DOHH2 (cell line): Measurements from ENCODE around the gene MICA.
"Not testable (repeated sequence)": the region's sequence is repeated elsewhere in the genome, so short reads cannot be mapped to it uniquely, and the experiment has no call there.

Experiments
- H3F3A ChIP-seq: fragments of 200-600 bp; sonication (generic), shearing (Covaris generic); 2 replicates; pipeline ENCODE4 v1.6.0; 2016; ENCODE audit warnings: antibody characterized with exemption, mild to moderate bottlenecking; ENCODE audit not compliant: control insufficient read depth, insufficient read depth
- H3K27ac ChIP-seq: fragments of 200-600 bp; sonication (generic); 2 replicates; pipeline ENCODE4 v1.5.1; 2014; ENCODE audit warnings: low read depth, mild to moderate bottlenecking, low read length, moderate library complexity
- H3K27me3 ChIP-seq: fragments of 200-600 bp; sonication (generic); 2 replicates; pipeline ENCODE4 v1.6.1; 2014; ENCODE audit warnings: mild to moderate bottlenecking, low read length, mixed read lengths; ENCODE audit not compliant: control insufficient read depth
- H3K36me3 ChIP-seq: fragments of 200-600 bp; sonication (generic); 2 replicates; pipeline ENCODE4 v1.6.1; 2014; ENCODE audit warnings: mild to moderate bottlenecking, low read length, moderate library complexity, mixed read lengths; ENCODE audit not compliant: control insufficient read depth
- H3K4me1 ChIP-seq: fragments of 200-600 bp; sonication (generic); 2 replicates; pipeline ENCODE4 v1.6.1; 2014; ENCODE audit warnings: mild to moderate bottlenecking, low read length, mixed read lengths; ENCODE audit not compliant: control insufficient read depth
- H3K4me2 ChIP-seq: fragments of 200-600 bp; sonication (generic); 2 replicates; pipeline ENCODE4 v1.6.0; 2014; ENCODE audit warnings: mild to moderate bottlenecking, low read length, moderate library complexity
- H3K4me3 ChIP-seq: fragments of 200-600 bp; sonication (generic); 2 replicates; pipeline ENCODE4 v1.5.1; 2014; ENCODE audit warnings: mild to moderate bottlenecking, low read length, mixed read lengths
- H3K79me2 ChIP-seq: fragments of 200-600 bp; sonication (generic); 2 replicates; pipeline ENCODE4 v1.6.1; 2014; ENCODE audit warnings: mild to moderate bottlenecking, low read length, mixed read lengths; ENCODE audit not compliant: control insufficient read depth
- H3K9me2 ChIP-seq: fragments of 200-600 bp; sonication (generic); replicated peaks from 2 replicates; pipeline ENCODE4 v1.6.1; 2014; ENCODE audit warnings: mild to moderate bottlenecking, low read length, mixed read lengths; ENCODE audit not compliant: control insufficient read depth
- H3K9me3 ChIP-seq: fragments of 200-600 bp; sonication (generic); 2 replicates; pipeline ENCODE4 v1.6.1; 2014; ENCODE audit warnings: antibody characterized with exemption, low read length, mixed read lengths; ENCODE audit not compliant: control insufficient read depth, insufficient read depth
- H4K20me1 ChIP-seq: fragments of 200-600 bp; sonication (generic); 2 replicates; pipeline ENCODE4 v1.6.0; 2014; ENCODE audit warnings: low read depth, mild to moderate bottlenecking, antibody characterized with exemption, low read length, moderate library complexity; ENCODE audit not compliant: control insufficient read depth, insufficient read depth
- CTCF ChIP-seq: fragments of 200-600 bp; sonication (generic); IDR thresholded peaks from one replicate; pipeline ENCODE4 v1.5.1; 2014; ENCODE audit warnings: antibody characterized with exemption, mild to moderate bottlenecking, low read depth, low read length; ENCODE audit not compliant: poor library complexity, severe bottlenecking
- EZH2phosphoT487 ChIP-seq: fragments of 200-600 bp; sonication (generic); IDR thresholded peaks from 2 replicates; pipeline ENCODE4 v1.6.1; 2017; ENCODE audit warnings: borderline replicate concordance, mild to moderate bottlenecking, antibody characterized with exemption, low read length, moderate library complexity, mixed read lengths

The MICA gene

GRCh38 chr6:31438677-31439076, 35.3 kb downstream of the MICA start:
- H3K9me3 ChIP-seq, result peaks cover 20% of the 10 kb centered on the region
- no peaks in the 10 kb centered on the region for H3K9me2 ChIP-seq
- H3K36me3 ChIP-seq, result no peaks in the 10 kb centered on the region
- no peak overlapping the region for H3K27ac ChIP-seq
- no peaks in the 10 kb centered on the region for H3K79me2 ChIP-seq
- H3F3A ChIP-seq, result peaks cover 11% of the 10 kb centered on the region
- peaks cover 2% of the 10 kb centered on the region; the same call in 1 of the 2 replicates for H3K27me3 ChIP-seq
- no peaks in the 10 kb centered on the region for H4K20me1 ChIP-seq
- no peak overlapping the region for H3K4me2 ChIP-seq
- no peak overlapping the region for H3K4me3 ChIP-seq
- peaks cover 26% of the 10 kb centered on the region for H3K4me1 ChIP-seq
- no peak for TF ChIP-seq EZH2phosphoT487
- no peak for TF ChIP-seq CTCF

DNA sequence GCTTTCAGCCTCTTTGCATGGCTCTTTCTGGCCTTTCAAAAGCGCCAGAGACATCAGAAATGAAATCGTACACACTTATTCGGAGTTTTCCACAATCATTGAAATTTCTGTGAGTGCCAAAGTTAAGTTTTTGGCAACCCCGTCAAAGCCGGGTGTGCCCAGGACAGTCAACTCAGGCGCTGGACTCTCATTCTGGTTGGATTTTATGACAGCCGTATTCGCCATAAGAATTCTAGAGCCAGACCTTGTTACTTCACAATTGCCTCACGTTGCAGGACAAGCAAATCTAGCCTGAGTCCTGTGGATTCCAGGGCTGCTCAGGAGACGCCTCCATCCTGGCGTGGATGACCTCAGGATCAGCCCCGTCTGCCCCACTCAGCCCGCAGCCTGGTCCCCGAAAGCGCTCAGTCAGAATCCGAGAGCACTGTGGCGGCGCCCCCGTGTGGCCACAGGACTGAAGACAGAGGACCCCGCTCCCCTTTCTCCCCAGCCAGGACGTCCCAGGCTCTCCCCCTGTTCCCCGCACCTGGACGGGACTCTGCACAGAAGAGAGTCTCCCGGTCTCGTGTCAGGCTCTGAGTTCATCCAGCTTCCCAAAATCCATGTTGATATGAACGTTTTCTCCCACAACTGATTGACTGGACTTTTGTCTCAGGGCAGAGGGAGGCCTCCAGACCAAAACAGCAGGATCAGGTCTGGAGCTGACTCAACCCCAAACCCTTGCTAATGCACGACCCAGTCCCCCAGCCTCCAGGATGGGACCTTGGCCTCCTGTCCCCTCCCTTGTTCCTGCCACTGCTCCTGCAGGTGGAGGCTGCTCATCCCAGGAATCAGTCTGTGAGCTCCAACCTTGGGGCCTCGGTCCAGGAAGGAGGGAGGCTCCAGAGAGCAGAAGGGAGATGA, 38.2 kb downstream of the MICA start:
- peak overlapping the region; percentile 63 for H3K4me3 ChIP-seq
- H3K4me1 ChIP-seq, result peaks cover 41% of the 10 kb centered on the region
- no peaks in the 10 kb centered on the region for H3K9me2 ChIP-seq
- no peaks in the 10 kb centered on the region for H3K79me2 ChIP-seq
- peaks cover 23% of the 10 kb centered on the region for H3K9me3 ChIP-seq
- H3K36me3 ChIP-seq, result no peaks in the 10 kb centered on the region
- peaks cover 11% of the 10 kb centered on the region for H3F3A ChIP-seq
- H3K27me3 ChIP-seq, result peaks cover 2% of the 10 kb centered on the region; the same call in 1 of the 2 replicates
- H3K4me2 ChIP-seq, result peak overlapping the region; percentile 80
- TF ChIP-seq CTCF, result peak; percentile 83
- TF ChIP-seq EZH2phosphoT487, result no peak
- H3K27ac ChIP-seq, result peak overlapping the region; percentile 86
- H4K20me1 ChIP-seq, result no peaks in the 10 kb centered on the region

DNA sequence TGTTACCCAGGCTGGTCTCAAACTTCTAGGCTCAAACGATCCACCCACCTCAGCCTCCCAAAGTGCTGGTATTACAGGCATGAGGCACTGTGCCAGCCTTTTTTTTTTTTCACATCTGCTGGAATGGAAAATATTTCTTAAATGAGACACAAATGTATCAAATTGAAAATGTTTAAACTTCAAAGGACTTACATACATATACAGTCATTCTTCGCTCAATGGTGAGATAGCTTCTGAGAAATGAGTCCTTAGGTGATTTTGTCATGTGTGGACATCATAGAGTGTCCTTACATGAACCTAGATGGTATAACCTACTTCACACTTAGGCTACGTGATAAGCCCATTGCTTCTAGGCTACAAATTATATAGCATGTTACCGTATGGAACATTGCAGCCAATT, 43.1 kb downstream of the MICA start:
- Histone ChIP-seq H3K4me1 (peaks cover 50% of the 10 kb centered on the region), H3K36me3 (no peaks in the 10 kb centered on the region), H3F3A (peaks cover 11% of the 10 kb centered on the region), H3K9me3 (peaks cover 5% of the 10 kb centered on the region; the same call in 1 of the 2 replicates), H3K9me2 (no peaks in the 10 kb centered on the region), H3K79me2 (no peaks in the 10 kb centered on the region), H3K27me3 (no peaks in the 10 kb centered on the region), H3K4me3 (no peak overlapping the region), H4K20me1 (no peaks in the 10 kb centered on the region), H3K4me2 (no peak overlapping the region), H3K27ac (no peak overlapping the region)
- TF ChIP-seq CTCF, result no peak
- TF ChIP-seq EZH2phosphoT487, result no peak

- Histone ChIP-seq H3K4me1 (peaks cover 43% of the 10 kb centered on the region), H3F3A (peaks cover 11% of the 10 kb centered on the region)
- H3K27me3 ChIP-seq, H3K36me3 ChIP-seq, H3K9me3 ChIP-seq, H3K27ac ChIP-seq, H3K79me2 ChIP-seq, H3K4me3 ChIP-seq, H4K20me1 ChIP-seq, H3K4me2 ChIP-seq, H3K9me2 ChIP-seq: not testable (repeated sequence)
Observed at GRCh38 chr6:31446999-31447789, 43.8 kb downstream of the MICA start.
